Esophagus squamous epithelium (tissue), 5 donors: ENCODE results near the gene DCUN1D1. TPM values are rescaled to one million over a fixed set of nuclear protein-coding genes. Genes with fewer than 3 reads are reported as not detected.

Source experiments
- DNase-seq: peaks from one replicate; lab custom pipeline; 2025; lab: John Stamatoyannopoulos, UW
- H3K27ac ChIP-seq, 4 donors: fragments of 200-600 bp; sonication (generic); one replicate each; pipeline ENCODE4 v1.5.1; 2016 to 2019; ENCODE audit warnings: mild to moderate bottlenecking in 1 of 4
- H3K27me3 ChIP-seq, 4 donors: fragments of 200-600 bp; sonication (generic); 1 replicate in 3 of 4; 2 replicates in 1 of 4; pipeline versions ENCODE4 v1.5.1 to v1.6.0; 2017 to 2021; ENCODE audit warnings: antibody characterized with exemption in 1 of 4
- H3K36me3 ChIP-seq, 3 donors: fragments of 200-600 bp; sonication (generic); one replicate each; pipeline ENCODE4 v1.5.1; 2016 to 2019
- H3K4me1 ChIP-seq, 3 donors: fragments of 200-600 bp; sonication (generic); one replicate each; pipeline ENCODE4 v1.5.1; 2017 to 2019
- H3K4me3 ChIP-seq, 4 donors: fragments of 200-600 bp; sonication (generic); 1 replicate in 3 of 4; 2 replicates in 1 of 4; pipeline ENCODE4 v1.5.1; 2016 to 2019; ENCODE audit warnings: mild to moderate bottlenecking in 2 of 4, moderate library complexity in 1 of 4
- H3K9me3 ChIP-seq, 3 donors: fragments of 200-600 bp; sonication (generic); one replicate each; pipeline ENCODE4 v1.5.1; 2016 to 2019
- POLR2A ChIP-seq, 4 donors: fragments of 450-650 bp; IDR thresholded peaks; one replicate each; pipeline ENCODE4 v1.6.1; 2017; ENCODE audit warnings: antibody characterized with exemption in 4 of 4, mild to moderate bottlenecking in 4 of 4, moderate library complexity in 3 of 4
- WGBS, 2 donors: methylation state at CpG; one replicate each; pipeline ENCODE4 v1.1.5; 2018; 5-methylcytosine and 5-hydroxymethylcytosine counted together
- intact Hi-C: fragments of 100-400 bp; cut with DNase I; formaldehyde crosslinking; loops from one replicate; pipeline ENCODE4 v1.15.0; 2022
- total RNA-seq, 4 donors: library from RNA; depleted of rRNA; stranded (reverse); fragments of >200 nt; gene quantifications; one replicate each; pipeline ENCODE4 v1.1.0, GENCODE V29; 2016
- TF ChIP-seq, protein P1 (sequence below), 6 experiments: fragments of 450-650 bp in 4 of 6; fragments of 200-600 bp in 2 of 6; sonication (generic) in 2 of 6; IDR thresholded peaks; one replicate each; pipeline ENCODE4 v1.5.1; 2016 to 2019; ENCODE audit warnings: antibody characterized with exemption in 6 of 6, mild to moderate bottlenecking in 4 of 6, moderate library complexity in 4 of 6
- donor health status: DM: yes; HTN: yes; CAD: no.

The DCUN1D1 gene
- total RNA-seq: 10 to 100 TPM; 12.6 to 32.6 (median 25.4) TPM

DNA sequence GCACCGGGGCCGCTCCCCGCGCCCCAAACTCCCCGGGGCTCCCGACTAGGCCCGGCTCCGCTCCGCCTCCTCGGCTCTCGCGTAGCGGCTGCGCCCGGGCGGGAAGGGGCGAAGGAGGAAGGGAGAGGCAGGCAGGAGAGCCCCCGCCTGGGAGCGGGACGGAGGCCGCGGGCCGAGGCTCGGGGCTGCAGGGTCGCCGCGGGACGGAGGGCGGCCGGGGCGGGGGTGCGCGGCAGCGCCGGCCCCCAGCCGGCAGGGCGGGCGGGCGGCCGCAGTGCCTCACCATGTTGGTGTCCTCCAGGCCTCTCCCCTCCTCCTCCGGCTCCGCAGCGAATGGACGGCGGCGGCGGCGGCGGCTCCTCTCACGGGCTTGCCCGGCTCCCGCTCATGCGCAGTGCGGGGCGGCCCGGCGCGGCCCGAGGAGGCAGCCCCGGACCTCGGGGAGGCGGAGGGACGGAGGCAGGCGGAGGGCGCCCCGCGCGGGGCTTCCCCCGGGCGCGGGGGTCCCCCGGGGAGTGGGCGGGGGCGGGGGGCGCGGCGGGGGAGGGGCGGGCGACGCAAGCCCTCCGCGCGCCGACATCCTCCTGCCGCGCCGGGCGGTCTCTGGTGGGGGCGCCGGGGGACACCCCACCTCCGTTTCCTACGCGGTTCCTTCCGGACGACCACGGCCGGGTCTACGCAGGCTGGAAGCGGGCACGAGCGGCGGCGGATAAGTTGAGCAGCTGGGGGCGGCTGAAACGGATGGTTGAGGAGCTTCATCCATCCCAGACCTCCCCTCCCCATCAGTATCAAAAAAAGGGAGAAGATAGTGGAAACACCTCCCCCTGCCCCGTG is at the start of gene DCUN1D1:
TSS of gene DCUN1D1 (minus strand) at position 335 of the 834 bp plus-strand sequence. CDS start at position 286, 49 bp downstream.
- WGBS, 2 donors: 1% methylated on average over 10 of the region's 106 CpGs; no CpG with 5 or more reads in 1 of the 2 donors
- TF ChIP-seq, protein P1, sequence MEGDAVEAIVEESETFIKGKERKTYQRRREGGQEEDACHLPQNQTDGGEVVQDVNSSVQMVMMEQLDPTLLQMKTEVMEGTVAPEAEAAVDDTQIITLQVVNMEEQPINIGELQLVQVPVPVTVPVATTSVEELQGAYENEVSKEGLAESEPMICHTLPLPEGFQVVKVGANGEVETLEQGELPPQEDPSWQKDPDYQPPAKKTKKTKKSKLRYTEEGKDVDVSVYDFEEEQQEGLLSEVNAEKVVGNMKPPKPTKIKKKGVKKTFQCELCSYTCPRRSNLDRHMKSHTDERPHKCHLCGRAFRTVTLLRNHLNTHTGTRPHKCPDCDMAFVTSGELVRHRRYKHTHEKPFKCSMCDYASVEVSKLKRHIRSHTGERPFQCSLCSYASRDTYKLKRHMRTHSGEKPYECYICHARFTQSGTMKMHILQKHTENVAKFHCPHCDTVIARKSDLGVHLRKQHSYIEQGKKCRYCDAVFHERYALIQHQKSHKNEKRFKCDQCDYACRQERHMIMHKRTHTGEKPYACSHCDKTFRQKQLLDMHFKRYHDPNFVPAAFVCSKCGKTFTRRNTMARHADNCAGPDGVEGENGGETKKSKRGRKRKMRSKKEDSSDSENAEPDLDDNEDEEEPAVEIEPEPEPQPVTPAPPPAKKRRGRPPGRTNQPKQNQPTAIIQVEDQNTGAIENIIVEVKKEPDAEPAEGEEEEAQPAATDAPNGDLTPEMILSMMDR (IDR thresholded peaks at IDR 0.05): no peak
- peak in 3 of 4 donors; percentile 27 to 80 (median 74) for TF ChIP-seq POLR2A (IDR thresholded peaks at IDR 0.05)
- Histone ChIP-seq H3K9me3 (no peaks in the 10 kb centered on the region), H3K4me1 (peaks cover 0 to 34% (median 15%) of the 10 kb centered on the region in 3 donors), H3K36me3 (no peaks in the 10 kb centered on the region), H3K27ac (peak within 1 kb of the TSS; percentile 85 to 95 (median 93)), H3K27me3 (no peaks in the 10 kb centered on the region), H3K4me3 (peak within 1 kb of the TSS; percentile 70 to 99 (median 96))
- intact Hi-C loops: no loop called here
- DNase-seq: peak; percentile 21

DNA sequence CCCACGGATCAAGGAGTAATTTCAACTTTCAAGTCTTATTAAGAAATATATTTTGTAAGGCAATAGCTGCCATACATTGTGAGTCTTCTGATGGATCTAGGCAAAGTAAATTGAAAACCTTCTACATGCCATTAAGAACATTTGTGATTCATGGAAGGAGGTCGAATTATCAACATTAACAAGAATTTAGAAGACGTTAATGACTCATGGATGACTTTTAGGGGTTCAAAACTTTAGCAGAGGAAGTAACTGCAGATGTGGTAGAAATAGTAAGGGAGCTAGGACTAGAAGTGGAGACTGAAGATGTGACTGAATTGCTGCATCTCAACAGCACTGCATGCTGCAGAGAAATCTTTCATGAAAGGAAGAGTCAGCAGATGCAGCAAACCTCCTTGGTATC is 48.1 kb upstream of the DCUN1D1 start:
- Histone ChIP-seq H3K36me3 (peaks cover 0 to 99% (median 4%) of the 10 kb centered on the region in 3 donors), H3K27me3 (no peaks in the 10 kb centered on the region), H3K4me3 (no peak overlapping the region), H3K9me3 (no peaks in the 10 kb centered on the region), H3K4me1 (no peaks in the 10 kb centered on the region), H3K27ac (no peak overlapping the region)
- no peak for DNase-seq
- TF ChIP-seq, protein P1 (IDR thresholded peaks at IDR 0.05): no peak
- TF ChIP-seq POLR2A (IDR thresholded peaks at IDR 0.05): no peak
- WGBS, 2 donors: 68 to 95% methylated on average over 3 of the region's 3 CpGs
- intact Hi-C loops: no loop called here

DNA sequence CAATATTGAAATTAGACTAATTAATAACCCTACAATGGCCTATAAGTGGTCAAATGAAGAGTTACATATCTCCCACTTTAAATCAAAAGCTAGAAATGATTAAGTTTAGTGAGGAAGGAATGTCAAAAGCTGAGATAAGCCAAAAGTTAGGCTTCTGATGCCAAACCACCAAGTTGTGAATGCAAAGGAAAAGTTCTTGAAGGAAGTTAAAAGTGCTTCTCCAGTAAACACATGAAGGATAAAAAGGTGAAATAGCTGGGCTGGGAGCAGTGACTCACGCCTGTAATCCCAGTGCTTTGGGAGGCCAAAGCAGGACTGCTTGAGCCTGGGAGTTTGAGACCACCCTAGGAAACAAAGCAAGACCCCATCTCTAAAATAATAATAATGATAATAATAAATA is 46.9 kb upstream of the DCUN1D1 start:
- Histone ChIP-seq H3K4me3 (no peak overlapping the region), H3K9me3 (no peaks in the 10 kb centered on the region), H3K27me3 (no peaks in the 10 kb centered on the region), H3K27ac (no peak overlapping the region), H3K4me1 (no peaks in the 10 kb centered on the region), H3K36me3 (peaks cover under 1 to 99% (median 4%) of the 10 kb centered on the region in 3 donors)
- TF ChIP-seq, protein P1 (IDR thresholded peaks at IDR 0.05): no peak
- no peak for TF ChIP-seq POLR2A (IDR thresholded peaks at IDR 0.05)
- intact Hi-C loops: no loop called here
- DNase-seq: no peak
- WGBS, 2 donors: 100% methylated on average over 1 of the region's 1 CpG

DNA sequence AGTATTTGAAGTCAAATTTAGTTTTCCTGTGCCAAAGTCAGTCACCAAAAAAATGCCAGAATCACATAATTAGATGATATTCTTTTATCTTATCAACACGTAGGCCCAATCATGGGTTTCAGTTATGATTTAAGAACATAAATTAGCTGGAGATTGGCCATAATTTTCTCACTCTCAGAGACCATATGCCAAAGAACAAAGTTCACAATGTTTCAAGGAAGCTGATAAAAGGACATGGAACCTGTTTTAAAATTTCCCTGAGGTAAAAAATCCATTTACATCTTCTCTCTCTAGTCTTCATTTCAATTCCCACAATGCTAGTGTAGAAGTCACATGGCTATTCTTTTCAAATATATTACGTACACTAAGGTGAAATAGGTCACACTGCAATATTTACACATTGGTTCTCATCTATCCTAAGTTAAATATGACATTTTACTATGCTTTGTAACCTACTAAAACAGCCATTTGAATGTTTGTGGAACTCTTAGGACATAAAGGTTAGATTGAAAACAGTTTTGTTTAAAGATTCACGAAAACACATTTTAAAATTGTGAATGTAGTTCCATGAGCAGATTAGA is 42.7 kb upstream of the DCUN1D1 start:
- DNase-seq: no peak
- H3K9me3 ChIP-seq: no peaks in the 10 kb centered on the region
- WGBS, 2 donors: 85 to 88% methylated on average over 3 of the region's 3 CpGs
- intact Hi-C loops: no loop called here
- no peak overlapping the region for H3K4me3 ChIP-seq
- H3K27ac ChIP-seq: no peak overlapping the region
- no peak for TF ChIP-seq POLR2A (IDR thresholded peaks at IDR 0.05)
- TF ChIP-seq, protein P1 (IDR thresholded peaks at IDR 0.05): no peak
- peaks cover 0 to 97% (median 27%) of the 10 kb centered on the region in 3 donors for H3K36me3 ChIP-seq
- no peaks in the 10 kb centered on the region for H3K27me3 ChIP-seq
- no peaks in the 10 kb centered on the region for H3K4me1 ChIP-seq
